ENCODE data around the gene SPATA31E1.

- TF ChIP-seq YY1 (IDR thresholded peaks at IDR 0.05; ENCODE audit: low read depth) = no peak
- no peak for TF ChIP-seq MAX (IDR thresholded peaks at IDR 0.05)
- no peak for TF ChIP-seq ZBTB7A (IDR thresholded peaks at IDR 0.05; ENCODE audit: low read depth)
- TF ChIP-seq EGR1 (IDR thresholded peaks at IDR 0.05) = no peak
- no peak for TF ChIP-seq CREB1 (IDR thresholded peaks at IDR 0.05; ENCODE audit: low read depth)
- TF ChIP-seq USF1 (IDR thresholded peaks at IDR 0.05) = no peak
- TF ChIP-seq TAF1 (IDR thresholded peaks at IDR 0.05; ENCODE audit: low read depth) = no peak
- no peak for TF ChIP-seq EP300 (IDR thresholded peaks at IDR 0.05; ENCODE audit: borderline replicate concordance)
- no peak for TF ChIP-seq NFIC (IDR thresholded peaks at IDR 0.05)
- TF ChIP-seq RAD21 (IDR thresholded peaks at IDR 0.05; ENCODE audit: low read depth) = no peak
Measured at GRCh38 chr9:87872079-87872624, 10.5 kb upstream of the SPATA31E1 start.
